ENCODE data around the gene DIO3.
"Not testable (repeated sequence)": the region's sequence is repeated elsewhere in the genome, so short reads cannot be mapped to it uniquely, and the experiment has no call there.

Gene DIO3

DNA sequence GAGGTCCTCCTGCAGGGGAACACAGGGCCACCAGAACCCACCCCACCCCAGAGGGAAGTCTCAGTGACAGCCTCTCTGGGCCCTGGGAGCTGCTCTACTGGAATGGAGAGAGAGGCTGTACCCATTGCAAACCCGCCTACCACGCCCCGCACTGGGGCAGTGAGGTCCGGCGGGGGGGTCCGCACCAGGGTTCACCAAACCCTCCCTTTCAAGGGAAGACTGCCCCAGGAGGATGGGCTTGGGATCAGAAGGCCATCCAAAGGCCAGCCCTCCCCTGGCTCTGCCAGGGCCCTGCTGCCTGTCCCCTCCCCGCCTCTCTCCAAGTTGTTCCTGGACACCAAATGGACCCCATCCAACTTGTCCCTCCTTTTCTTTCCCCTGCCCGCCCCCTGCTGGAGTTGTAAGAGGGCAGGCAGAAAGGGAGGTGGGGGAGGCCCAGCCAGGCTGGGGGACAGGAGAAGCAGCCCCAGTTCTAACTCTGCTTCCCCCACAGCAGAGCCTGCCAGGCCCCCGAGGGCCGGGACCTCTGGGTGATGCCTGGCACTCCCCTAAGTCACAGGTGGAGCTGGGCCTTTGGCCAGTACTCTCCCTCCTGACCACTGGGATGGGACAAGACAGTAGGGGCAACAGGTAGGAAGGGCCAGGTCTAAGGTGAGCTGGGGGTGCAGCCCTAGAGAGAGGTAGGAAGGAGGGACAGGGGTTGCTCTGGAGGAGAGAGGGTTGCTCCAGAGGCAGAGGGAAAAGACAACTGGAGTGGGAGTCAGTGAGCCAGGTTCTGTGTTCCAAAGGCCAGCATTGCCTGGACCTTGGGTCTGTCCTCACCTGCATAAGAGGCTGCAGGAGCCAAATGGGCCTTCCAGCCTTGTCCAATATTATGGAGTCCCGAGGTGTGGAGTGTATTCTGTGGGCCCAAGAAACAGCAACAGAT, 3.2 kb upstream of the DIO3 start:
- no peak for DNase-seq (ENCODE audit: low read depth in 1 of 2, low spot score in 1 of 2)

DNA sequence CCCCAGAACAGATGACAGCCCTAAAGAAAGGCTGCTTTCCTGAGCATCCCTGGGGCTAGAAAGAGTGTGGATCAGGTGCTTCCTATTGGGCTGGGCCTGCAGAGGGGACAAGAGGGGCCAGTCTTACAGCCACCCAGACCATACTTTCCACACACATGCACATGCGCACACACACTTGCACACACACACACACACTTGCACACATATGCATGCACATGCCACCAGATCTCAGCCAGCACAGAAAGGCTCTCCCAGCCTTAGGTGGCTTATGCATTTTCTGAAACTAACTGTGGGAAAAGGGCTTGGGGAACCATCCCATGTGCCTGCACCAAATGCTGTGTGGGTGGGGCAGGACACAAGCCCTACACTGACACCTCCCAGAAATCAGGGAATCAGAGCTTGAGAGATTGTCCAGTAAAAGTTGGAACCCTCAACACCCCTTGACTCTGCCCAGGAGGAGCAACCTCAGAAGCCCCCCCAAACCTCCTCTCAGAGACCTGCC, 2.5 kb upstream of the DIO3 start:
- no peak for DNase-seq (ENCODE audit: low read depth in 1 of 2, low spot score in 1 of 2)

DNA sequence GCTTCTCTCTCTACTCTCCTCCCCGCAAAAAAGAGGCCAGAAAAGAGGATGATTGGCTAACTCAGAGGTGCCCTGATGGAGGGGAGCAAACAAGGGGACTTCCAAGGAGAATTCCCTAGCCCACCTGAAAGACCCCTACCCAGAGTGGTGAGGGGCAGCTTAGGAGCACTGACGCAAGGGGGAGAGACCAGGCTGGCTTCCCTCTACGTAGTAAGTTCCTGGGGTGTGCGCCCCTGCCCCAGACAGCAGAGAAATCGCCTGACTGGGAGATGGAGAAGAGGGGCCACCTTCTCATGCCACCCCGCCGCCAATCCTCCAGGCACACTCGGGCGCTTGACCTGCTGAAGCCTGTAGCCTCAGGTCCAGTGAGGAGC, 2.1 kb upstream of the DIO3 start:
- no peak for DNase-seq (ENCODE audit: low read depth in 1 of 2, low spot score in 1 of 2)

DNA sequence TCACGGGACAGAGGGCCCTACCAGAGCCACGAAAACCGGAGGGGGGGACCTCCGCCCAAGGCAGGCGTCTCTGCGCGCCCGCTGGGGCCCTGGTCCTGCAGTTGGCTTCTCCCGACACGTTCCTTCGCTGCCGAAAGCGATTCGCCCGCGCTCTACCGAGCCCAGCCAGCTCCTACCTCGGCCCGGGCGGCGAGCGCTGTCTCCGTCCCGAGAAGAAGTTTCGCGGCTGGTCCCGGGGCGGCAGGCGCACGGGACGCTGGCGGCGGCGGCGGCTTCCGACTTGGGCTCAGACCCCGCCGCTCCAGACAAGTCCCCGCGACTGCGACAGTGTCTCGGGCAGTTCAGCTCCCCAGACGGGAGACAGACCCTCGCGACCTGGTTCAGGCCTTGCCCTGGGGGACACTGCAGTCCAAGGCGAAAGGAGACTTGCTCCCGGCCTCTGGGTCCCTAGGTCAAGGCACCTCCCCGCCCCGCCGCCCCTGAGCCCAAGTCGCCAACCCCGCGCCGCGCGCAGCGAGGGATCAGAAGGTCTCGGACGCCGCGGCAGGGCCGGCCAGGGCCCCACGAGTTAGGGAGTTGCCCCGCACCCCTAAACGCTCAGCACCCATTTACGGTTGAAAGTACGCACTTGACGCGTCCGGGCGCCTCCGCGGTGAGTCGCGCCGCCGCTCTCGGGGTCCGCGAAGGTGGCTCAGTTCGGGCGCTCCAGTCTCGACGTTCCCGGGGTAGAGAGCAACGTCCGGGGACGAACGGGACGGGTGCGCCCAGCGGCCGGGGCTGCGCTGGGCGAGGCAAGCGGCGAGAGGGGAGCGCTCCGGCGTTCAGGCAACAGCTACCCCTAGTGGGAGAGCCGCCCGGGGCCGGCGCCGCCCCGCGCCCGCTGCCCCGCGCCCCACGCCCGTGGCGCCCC, 1.4 kb upstream of the DIO3 start:
- no peak for DNase-seq (ENCODE audit: low read depth in 1 of 2, low spot score in 1 of 2)

DNA sequence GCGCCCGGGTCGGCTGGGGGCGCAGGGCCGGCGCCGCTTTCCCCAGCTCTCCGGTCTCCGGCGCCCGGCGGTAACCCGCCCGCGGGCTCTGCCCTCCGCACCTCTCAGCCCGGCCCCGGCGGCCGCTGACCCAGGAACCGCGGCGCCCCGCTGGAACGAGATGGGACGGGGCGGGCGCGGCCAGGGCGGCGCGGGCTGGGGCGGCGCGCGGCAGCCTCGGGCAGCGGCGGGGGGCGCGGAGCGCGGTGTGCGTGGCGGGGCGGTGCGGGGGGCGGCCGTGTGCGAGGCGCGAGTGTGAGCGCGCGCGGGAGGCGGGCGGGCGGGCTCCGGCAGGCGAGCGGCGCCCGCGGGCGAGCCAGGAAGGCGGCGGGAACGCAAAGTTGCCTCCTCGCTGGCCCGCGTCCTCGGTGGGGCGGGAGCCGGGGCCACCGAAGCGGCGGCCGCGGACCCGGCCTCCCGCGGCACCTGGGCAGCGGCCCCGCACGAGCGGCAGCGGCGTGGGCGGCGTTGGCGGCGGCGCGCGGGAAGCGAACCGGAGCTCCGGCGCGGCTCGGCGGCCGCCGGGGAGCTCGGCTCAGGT, 671 bp upstream of the DIO3 start:
- no peak for DNase-seq (ENCODE audit: low read depth in 1 of 2, low spot score in 1 of 2)

DNA sequence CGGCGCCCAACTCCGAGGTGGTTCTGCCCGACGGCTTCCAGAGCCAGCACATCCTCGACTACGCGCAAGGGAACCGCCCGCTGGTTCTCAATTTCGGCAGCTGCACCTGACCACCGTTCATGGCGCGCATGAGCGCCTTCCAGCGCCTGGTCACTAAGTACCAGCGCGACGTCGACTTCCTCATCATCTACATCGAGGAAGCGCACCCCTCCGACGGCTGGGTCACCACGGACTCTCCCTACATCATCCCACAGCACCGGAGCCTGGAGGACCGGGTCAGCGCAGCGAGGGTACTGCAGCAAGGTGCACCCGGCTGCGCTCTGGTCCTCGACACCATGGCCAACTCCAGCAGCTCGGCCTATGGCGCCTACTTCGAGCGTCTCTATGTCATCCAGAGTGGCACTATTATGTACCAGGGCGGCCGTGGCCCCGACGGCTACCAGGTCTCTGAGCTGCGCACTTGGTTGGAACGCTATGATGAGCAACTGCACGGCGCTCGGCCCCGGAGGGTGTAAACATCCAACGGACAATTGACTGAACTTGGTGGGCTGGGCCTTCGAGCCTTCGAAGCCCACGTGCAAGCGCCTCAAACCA, 699 bp downstream of the DIO3 start:
- no peak for DNase-seq (ENCODE audit: low read depth in 1 of 2, low spot score in 1 of 2)

DNA sequence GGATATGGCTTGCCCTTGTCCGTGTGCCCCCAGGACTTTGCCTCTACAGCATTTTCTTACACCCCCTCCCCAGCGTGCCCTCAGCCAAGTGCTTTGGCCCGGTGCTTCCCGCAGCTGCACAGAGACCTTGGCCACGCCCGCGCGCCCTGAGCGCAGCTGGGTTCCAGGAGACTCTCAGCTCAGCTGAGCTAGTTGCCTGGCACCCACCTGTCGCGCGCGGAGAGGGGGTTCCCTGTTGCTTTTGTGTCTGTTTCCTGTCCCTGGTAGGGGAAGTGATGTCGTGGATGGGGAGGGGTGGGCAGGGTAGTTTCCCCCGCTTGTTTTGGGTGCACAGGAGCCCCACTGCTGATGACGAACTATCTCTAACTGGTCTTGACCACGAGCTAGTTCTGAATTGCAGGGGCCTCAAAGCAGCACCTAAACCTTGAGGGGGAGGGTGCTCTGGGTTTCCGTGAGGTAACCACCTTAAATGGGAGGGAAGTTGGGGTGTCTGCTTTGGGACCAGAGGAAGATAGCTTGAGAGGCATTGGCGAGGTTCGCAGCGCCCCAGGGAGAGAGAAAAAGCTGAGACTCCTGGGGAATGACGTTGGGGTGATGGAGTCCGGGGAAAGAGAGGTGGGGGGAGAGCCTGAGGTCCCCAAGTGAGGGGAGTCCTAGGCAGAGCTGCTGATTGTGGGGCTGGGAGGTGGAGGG, 1.5 kb downstream of the DIO3 start:
- DNase-seq (ENCODE audit: low read depth in 1 of 2, low spot score in 1 of 2) = no peak

DNA sequence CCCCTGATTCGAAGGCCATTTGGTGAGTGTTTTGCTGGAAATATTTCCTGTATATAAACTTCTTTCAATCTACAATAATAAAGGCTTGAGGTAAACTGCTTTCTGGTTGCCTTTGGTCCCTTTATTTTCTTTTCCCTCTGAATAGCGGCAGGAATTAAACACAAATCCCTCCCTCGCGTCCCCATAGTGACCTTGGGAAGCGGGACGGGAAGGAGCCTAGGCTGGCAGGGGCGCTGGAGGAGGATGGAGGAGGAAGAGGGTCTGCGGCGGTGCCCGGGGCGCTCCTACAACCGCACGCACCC, 2.0 kb downstream of the DIO3 start:
- DNase-seq (ENCODE audit: low read depth in 1 of 2, low spot score in 1 of 2) = no peak

DNA sequence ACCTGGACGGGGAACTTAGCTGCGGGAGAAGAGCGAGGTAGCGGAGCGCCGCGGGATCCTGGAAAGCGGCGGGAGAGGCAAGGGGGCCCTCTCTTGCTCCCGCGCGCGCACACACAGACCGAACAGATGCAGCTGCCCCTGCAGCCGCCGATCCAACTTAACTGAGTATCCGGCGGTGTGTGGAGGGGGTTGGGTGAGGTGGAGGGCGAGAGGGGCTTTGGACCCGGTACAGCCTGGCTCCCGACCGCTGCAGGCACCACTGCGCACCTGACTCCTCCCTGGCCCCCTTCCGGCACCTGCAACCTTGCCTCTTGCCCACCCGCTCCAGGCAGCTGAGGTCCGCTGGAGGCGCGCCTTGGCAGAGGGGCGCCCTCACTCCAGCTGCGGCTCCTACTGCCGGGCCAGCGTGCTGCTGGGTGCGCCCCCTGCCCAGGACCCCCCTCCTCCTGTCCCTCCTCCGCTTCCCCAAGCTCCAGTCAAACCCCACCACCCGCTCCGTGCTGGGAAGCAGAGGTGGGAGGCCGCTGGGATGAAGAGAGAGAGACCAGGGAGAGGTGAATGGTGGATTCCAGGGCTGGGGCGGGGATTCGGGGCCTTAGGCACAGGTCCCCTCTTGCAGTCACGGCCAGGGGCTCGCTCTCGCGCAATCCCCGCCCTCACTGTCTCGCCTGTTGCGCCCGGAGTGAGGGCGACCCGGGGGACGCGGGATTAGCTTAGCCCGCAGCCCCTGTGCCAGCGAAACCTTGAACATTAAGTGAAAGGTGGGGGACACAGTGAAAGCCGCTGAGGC, 2.6 kb downstream of the DIO3 start:
- DNase-seq (ENCODE audit: low read depth in 1 of 2, low spot score in 1 of 2) = no peak

DNA sequence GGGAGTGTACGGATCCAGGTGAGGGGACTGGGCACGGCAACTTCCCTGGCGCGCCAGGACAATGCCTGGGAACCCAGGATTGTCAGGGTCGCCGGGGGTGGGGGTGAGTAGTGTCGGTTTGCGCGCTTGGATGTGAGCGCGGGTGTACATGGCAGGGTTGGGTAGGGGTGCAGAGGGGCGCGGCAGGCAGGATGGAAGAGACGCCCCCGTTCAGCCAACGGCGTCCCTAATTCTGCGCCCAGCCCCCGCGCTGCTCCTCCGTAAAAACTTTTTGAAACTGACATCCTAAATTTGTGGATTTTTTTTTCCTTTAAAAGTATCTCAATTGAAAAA, 3.1 kb downstream of the DIO3 start:
- no peak for DNase-seq (ENCODE audit: low read depth in 1 of 2, low spot score in 1 of 2)

DNA sequence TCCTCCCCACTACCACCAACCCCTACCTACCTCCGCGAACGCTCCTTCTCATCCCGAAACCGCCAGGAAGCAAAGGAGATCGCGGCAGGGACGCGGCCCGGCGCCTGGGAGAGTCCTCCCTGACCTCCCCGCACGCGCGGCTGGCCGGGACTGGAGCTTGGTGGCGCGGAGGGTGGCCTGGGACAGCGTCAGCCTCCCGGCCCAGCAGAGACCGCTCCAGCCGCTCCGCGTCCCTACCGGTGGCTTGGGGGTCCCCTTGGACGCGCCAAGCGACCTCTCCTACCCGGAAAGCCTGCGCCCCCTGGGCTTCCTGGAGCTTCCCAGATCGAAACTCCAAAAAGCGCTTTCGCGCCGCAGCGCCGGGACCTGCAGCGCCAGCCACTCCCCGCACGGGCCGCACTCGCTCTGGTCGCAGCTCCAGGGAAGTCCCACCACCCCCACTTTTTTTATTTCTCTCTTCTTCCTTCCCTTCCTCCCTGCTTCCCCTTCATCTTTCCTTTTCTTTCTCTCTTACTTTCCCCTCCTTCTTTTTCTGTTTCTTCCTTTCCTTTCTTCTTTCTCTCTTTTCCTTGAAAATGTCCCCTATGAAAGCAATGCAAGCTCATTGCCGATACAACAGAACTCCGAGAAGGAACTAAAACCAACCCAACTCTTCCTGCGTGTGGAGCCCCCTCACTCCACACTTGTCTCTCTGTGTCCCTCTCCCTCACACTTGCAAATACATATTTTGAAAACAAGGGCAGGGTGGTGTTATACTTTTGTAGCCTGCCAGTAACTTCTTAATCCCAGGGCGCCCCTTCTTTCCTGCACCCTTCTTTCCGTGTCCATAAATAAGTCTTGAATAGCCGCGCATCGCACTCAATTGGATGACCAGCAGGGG, 3.8 kb downstream of the DIO3 start:
- DNase-seq (ENCODE audit: low read depth in 1 of 2, low spot score in 1 of 2) = no peak

DNA sequence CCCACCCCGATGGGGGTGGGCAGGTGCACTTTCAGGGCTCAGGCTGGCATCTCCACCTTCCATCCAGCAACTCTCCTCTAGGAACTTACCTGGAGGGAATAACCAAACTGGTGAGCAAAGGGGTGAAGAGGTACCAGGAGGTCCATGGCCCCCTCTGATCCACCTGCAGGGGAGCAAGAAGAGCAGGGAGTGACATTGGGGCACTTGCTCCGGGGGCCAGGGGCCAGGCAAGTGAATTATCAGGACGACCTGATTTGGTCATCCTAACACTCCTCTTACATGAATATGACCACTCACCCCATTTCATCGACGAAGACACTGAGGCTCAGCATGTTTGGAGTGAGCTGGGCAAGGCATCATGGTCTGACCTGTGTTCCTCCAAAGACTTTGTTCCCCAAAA, 6.0 kb downstream of the DIO3 start:
- DNase-seq (ENCODE audit: low read depth in 1 of 2, low spot score in 1 of 2) = no peak

DNA sequence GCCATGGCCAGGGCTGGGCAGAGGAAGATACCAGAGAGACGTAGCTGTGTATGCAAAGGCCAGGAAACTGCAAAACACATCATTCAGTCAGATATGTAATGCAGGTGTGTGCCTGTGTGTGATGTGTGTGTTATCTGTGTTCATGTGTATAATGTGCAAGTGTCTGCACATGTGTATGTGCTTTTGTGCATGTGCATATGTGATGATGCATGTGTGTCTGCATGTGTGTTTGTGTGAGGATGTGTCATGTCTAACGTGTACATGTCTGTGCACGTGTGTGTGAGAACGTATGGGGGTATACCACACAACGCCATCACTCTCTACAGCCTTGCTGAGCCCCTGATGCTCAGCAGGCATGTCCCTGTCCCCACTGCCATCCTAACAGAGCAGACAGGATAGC, 9.7 kb downstream of the DIO3 start:
- no peak for DNase-seq (ENCODE audit: low read depth in 1 of 2, low spot score in 1 of 2)

DNA sequence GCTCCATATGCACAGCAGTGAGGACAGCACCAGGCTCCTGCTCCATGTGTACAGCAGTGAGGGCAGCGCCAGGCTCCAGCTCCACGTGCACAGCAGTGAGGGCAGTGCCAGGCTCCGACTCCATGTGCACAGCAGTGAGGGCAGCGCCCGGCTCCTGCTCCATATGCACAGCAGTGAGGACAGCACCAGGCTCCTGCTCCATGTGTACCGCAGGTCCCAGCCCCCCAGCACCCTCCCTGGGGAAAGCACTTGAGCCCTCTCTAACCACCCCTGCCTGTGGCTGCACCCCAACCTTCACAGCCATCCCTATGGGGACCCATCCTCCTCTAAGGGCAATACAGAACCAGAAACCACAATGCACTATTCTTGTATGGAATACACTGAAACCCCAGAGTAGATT, 11.2 kb downstream of the DIO3 start:
- not testable (repeated sequence) for DNase-seq (ENCODE audit: low read depth in 1 of 2, low spot score in 1 of 2)

DNA sequence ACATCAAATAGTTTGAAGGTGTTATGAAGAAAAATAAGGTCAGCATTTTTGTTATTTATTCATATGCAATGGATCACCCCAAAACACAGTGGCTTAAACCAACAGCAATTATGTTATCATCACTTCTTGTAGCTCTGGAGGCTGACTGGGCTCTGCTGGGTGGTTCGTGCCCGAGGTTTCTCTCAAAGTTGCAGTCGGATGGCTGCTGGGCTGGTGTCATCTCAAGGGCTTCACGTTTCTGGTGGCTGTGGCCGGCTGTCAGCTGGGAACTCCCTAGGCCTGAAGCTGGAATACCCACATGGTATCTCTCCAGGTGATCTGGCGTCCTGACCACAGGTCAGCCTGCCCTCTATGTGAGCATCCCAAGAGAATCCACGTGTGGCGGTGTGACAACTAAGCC, 12.0 kb downstream of the DIO3 start:
- no peak for DNase-seq (ENCODE audit: low read depth in 1 of 2, low spot score in 1 of 2)

DNA sequence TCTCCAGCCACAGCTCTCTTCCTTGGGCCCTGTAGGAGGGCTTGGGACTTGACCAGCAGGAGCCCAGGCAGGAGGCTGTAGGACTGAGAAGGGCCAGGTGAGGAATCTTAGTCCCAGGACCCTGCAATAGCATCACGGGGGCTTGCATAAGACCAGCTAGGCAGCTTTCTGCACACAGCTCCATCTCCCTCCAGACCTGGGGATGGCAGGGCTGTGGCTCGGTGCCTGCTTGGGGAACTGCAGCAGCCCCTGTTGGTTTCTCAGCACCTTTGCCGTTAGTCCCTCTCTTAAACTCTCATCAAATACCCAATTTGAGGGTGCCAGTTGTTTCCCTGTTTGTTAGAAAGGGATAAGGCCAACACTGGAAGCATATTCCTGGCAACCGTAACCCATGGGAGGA, 14.3 kb downstream of the DIO3 start:
- DNase-seq (ENCODE audit: low read depth in 1 of 2, low spot score in 1 of 2) = no peak

DNA sequence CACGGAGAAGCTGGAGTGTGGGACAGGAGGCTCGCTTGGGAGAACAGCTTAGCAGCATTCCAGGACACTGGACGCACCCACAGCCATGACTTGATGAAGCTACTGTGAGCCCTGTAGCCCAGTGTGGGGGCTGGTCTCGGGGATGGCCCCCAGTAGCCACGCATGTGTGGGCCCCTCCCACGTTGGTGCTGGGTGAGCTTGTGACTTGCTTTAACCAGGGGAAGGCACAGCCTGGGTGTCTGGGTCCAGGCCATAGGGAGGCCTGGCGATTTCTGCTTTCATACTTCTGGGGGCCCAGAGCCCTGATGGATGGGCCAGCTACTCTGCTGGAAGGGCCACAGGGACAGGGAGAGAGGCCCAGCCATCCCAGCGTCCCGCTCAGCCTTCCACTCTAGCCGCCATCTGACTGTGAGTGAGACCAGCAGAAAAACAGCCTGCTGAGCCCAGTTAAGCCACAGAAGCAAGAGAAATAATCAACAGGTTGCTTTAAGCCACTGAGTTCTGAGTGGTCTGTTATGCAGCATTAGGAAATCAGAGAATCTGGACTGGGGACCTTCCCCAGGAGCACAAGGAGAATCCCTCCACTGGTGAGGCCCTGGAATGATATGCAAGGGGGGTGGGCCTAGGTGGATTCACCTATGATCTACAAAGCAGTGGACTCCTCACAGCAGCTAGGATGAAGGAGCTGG, 16.1 kb downstream of the DIO3 start:
- no peak for DNase-seq (ENCODE audit: low read depth in 1 of 2, low spot score in 1 of 2)

DNA sequence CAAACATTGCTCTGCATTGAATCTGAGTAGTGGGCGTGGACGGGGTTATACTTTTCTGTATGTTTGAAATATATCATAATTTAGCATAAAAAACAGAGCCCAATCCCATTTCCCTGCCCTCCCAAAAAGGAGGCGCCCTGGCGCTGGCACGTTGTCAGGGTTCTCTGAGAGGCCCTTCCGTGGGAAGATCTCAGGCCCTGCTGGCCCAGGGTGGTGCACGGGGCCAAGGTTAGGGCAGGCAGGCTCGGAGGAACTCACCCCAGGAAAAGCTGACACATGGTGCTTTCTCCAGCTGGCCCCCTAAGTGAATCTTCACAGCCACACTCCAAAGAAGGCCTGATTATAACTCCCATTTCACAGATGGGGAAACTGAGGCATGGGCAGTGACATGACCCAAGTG, 17.2 kb downstream of the DIO3 start:
- DNase-seq (ENCODE audit: low read depth in 1 of 2, low spot score in 1 of 2) = no peak

All from activated T-helper 1 cell treated with anti-CD3 and anti-CD28 coated beads, Interleukin-2, amount 50 U/mL, for 16 hours (primary cell).